ENCODE data around the gene NSUN6. TPM values are rescaled to one million over a fixed set of nuclear protein-coding genes. Genes with fewer than 3 reads are reported as not detected.
"Not testable (repeated sequence)": the region's sequence is repeated elsewhere in the genome, so short reads cannot be mapped to it uniquely, and the experiment has no call there.

The NSUN6 gene
- polyA plus RNA-seq, 4 donors, result 6.0 to 21.9 (median 8.5) TPM

GRCh38 chr10:18586637-18587036, 64.8 kb downstream of the NSUN6 start:
- FAIRE-seq; H3K4me1 ChIP-seq (ENCODE audit: control insufficient read depth in 3 of 3, insufficient read depth in 2 of 3, low read depth in 1 of 3, low read length in 2 of 3); H3K27me3 ChIP-seq (ENCODE audit: control insufficient read depth in 3 of 3, insufficient read depth in 3 of 3, low read length in 3 of 3); DNase-seq; H3K4me3 ChIP-seq (ENCODE audit: low read depth in 1 of 3, low read length in 3 of 3); H3K27ac ChIP-seq (ENCODE audit: low read depth in 1 of 3, low read length in 2 of 3); H3K9me3 ChIP-seq (ENCODE audit: control insufficient read depth in 2 of 2, insufficient read depth in 1 of 2, low read depth in 1 of 2, low read length in 1 of 2): not testable (repeated sequence)
- peaks cover 3 to 21% (median 11%) of the 10 kb centered on the region in 3 donors for H3K36me3 ChIP-seq (ENCODE audit: control insufficient read depth in 3 of 3, insufficient read depth in 2 of 3, low read depth in 1 of 3, low read length in 3 of 3)
- 96 to 98% (median 96%) methylated on average over 10 of the region's 10 CpGs for WGBS, 3 donors

- Histone ChIP-seq H3K36me3 (ENCODE audit: control insufficient read depth in 3 of 3, insufficient read depth in 2 of 3, low read depth in 1 of 3, low read length in 3 of 3) (peaks cover 4 to 36% (median 11%) of the 10 kb centered on the region in 3 donors), H3K4me3 (ENCODE audit: low read depth in 1 of 3, low read length in 3 of 3) (no peak overlapping the region), H3K27me3 (ENCODE audit: control insufficient read depth in 3 of 3, insufficient read depth in 3 of 3, low read length in 3 of 3) (no peaks in the 10 kb centered on the region), H3K27ac (ENCODE audit: low read depth in 1 of 3, low read length in 2 of 3) (no peak overlapping the region), H3K4me1 (ENCODE audit: control insufficient read depth in 3 of 3, insufficient read depth in 2 of 3, low read depth in 1 of 3, low read length in 2 of 3) (no peaks in the 10 kb centered on the region), H3K9me3 (ENCODE audit: control insufficient read depth in 2 of 2, insufficient read depth in 1 of 2, low read depth in 1 of 2, low read length in 1 of 2) (peaks cover 0 to 12% of the 10 kb centered on the region in 2 donors)
- FAIRE-seq (no peak), DNase-seq (no peak)
- WGBS, 3 donors, result 87 to 95% (median 89%) methylated on average over 5 of the region's 5 CpGs
Observed at GRCh38 chr10:18583575-18584270, 67.7 kb downstream of the NSUN6 start.

DNA sequence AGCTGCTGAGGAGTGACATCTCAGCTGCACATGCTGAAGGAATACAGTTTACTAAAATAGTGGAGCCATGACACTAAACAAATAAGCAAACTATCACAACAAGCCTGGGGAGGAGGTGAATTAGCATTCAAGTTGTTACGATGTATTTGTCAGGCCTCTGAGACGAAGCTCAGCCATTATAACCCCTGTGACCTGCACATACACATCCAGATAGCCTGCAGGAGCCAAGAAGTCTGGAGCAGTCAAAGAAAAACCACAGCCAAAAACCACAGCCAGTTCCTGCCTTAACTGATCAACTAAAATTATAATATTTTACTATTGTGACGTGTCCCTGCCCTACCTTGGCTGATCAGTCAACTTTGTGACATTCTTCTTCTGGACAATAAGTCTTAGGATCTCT, 68.6 kb downstream of the NSUN6 start:
- no peaks in the 10 kb centered on the region for H3K27me3 ChIP-seq (ENCODE audit: control insufficient read depth in 3 of 3, insufficient read depth in 3 of 3, low read length in 3 of 3)
- H3K36me3 ChIP-seq (ENCODE audit: control insufficient read depth in 3 of 3, insufficient read depth in 2 of 3, low read depth in 1 of 3, low read length in 3 of 3), result peaks cover 7 to 36% (median 10%) of the 10 kb centered on the region in 3 donors
- no peak overlapping the region for H3K27ac ChIP-seq (ENCODE audit: low read depth in 1 of 3, low read length in 2 of 3)
- no peaks in the 10 kb centered on the region for H3K4me1 ChIP-seq (ENCODE audit: control insufficient read depth in 3 of 3, insufficient read depth in 2 of 3, low read depth in 1 of 3, low read length in 2 of 3)
- H3K9me3 ChIP-seq (ENCODE audit: control insufficient read depth in 2 of 2, insufficient read depth in 1 of 2, low read depth in 1 of 2, low read length in 1 of 2), result peaks cover 0 to 19% of the 10 kb centered on the region in 2 donors
- DNase-seq (no peak), FAIRE-seq (no peak)
- H3K4me3 ChIP-seq (ENCODE audit: low read depth in 1 of 3, low read length in 3 of 3), result no peak overlapping the region
- WGBS, 3 donors, result 69 to 87% (median 70%) methylated on average over 3 of the region's 3 CpGs

GRCh38 chr10:18577823-18578685, 73.3 kb downstream of the NSUN6 start:
- Histone ChIP-seq H3K4me1 (ENCODE audit: control insufficient read depth in 3 of 3, insufficient read depth in 2 of 3, low read depth in 1 of 3, low read length in 2 of 3) (no peaks in the 10 kb centered on the region), H3K9me3 (ENCODE audit: control insufficient read depth in 2 of 2, insufficient read depth in 1 of 2, low read depth in 1 of 2, low read length in 1 of 2) (peaks cover 0 to 26% of the 10 kb centered on the region in 2 donors), H3K36me3 (ENCODE audit: control insufficient read depth in 3 of 3, insufficient read depth in 2 of 3, low read depth in 1 of 3, low read length in 3 of 3) (peaks cover 2 to 24% (median 7%) of the 10 kb centered on the region in 3 donors), H3K4me3 (ENCODE audit: low read depth in 1 of 3, low read length in 3 of 3) (no peak overlapping the region), H3K27me3 (ENCODE audit: control insufficient read depth in 3 of 3, insufficient read depth in 3 of 3, low read length in 3 of 3) (no peaks in the 10 kb centered on the region), H3K27ac (ENCODE audit: low read depth in 1 of 3, low read length in 2 of 3) (no peak overlapping the region)
- 89 to 93% (median 90%) methylated on average over 15 of the region's 15 CpGs for WGBS, 3 donors
- FAIRE-seq, result no peak
- DNase-seq, result no peak

DNA sequence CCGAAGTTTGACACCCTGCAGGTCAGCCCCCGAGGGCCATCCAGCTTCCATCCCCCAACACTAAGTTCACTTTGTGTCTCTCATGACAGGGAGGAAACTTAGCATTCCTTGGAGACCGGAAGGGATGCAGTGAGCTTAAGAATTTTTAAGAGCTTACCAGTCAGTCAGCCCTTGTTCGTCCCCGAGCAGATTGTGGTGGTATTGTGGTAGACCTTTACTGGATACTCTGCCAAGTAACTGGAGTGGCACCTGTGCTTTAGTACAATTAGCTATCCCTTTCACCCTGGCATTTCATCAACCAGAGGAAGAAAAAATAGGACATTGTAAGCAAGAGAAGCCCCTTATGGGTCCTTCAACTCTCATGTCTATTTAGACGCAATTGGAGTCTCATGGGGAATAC, 74.8 kb downstream of the NSUN6 start:
- no peak for DNase-seq
- FAIRE-seq, result no peak
- H3K36me3 ChIP-seq (ENCODE audit: control insufficient read depth in 3 of 3, insufficient read depth in 2 of 3, low read depth in 1 of 3, low read length in 3 of 3), result peaks cover 0 to 24% (median 8%) of the 10 kb centered on the region in 3 donors
- no peak overlapping the region for H3K27ac ChIP-seq (ENCODE audit: low read depth in 1 of 3, low read length in 2 of 3)
- H3K27me3 ChIP-seq (ENCODE audit: control insufficient read depth in 3 of 3, insufficient read depth in 3 of 3, low read length in 3 of 3), result no peaks in the 10 kb centered on the region
- H3K4me3 ChIP-seq (ENCODE audit: low read depth in 1 of 3, low read length in 3 of 3), result no peak overlapping the region
- 96 to 99% (median 98%) methylated on average over 6 of the region's 6 CpGs for WGBS, 3 donors
- no peaks in the 10 kb centered on the region for H3K4me1 ChIP-seq (ENCODE audit: control insufficient read depth in 3 of 3, insufficient read depth in 2 of 3, low read depth in 1 of 3, low read length in 2 of 3)
- H3K9me3 ChIP-seq (ENCODE audit: control insufficient read depth in 2 of 2, insufficient read depth in 1 of 2, low read depth in 1 of 2, low read length in 1 of 2), result peaks cover 0 to 29% of the 10 kb centered on the region in 2 donors

- H3K9me3 ChIP-seq (ENCODE audit: control insufficient read depth in 2 of 2, insufficient read depth in 1 of 2, low read depth in 1 of 2, low read length in 1 of 2), result peaks cover 0 to 18% of the 10 kb centered on the region in 2 donors
- no peak for FAIRE-seq
- no peaks in the 10 kb centered on the region for H3K4me1 ChIP-seq (ENCODE audit: control insufficient read depth in 3 of 3, insufficient read depth in 2 of 3, low read depth in 1 of 3, low read length in 2 of 3)
- DNase-seq, result no peak
- no peak overlapping the region for H3K4me3 ChIP-seq (ENCODE audit: low read depth in 1 of 3, low read length in 3 of 3)
- H3K36me3 ChIP-seq (ENCODE audit: control insufficient read depth in 3 of 3, insufficient read depth in 2 of 3, low read depth in 1 of 3, low read length in 3 of 3), result peaks cover 0 to 5% (median 2%) of the 10 kb centered on the region in 3 donors
- no peak overlapping the region for H3K27ac ChIP-seq (ENCODE audit: low read depth in 1 of 3, low read length in 2 of 3)
- H3K27me3 ChIP-seq (ENCODE audit: control insufficient read depth in 3 of 3, insufficient read depth in 3 of 3, low read length in 3 of 3), result no peaks in the 10 kb centered on the region
- 87 to 91% (median 90%) methylated on average over 8 of the region's 8 CpGs for WGBS, 3 donors
Observed at GRCh38 chr10:18572959-18573561, 78.3 kb downstream of the NSUN6 start.

- DNase-seq (no peak), FAIRE-seq (no peak)
- Histone ChIP-seq H3K4me3 (ENCODE audit: low read depth in 1 of 3, low read length in 3 of 3) (no peak overlapping the region), H3K27me3 (ENCODE audit: control insufficient read depth in 3 of 3, insufficient read depth in 3 of 3, low read length in 3 of 3) (no peaks in the 10 kb centered on the region), H3K27ac (ENCODE audit: low read depth in 1 of 3, low read length in 2 of 3) (no peak overlapping the region), H3K4me1 (ENCODE audit: control insufficient read depth in 3 of 3, insufficient read depth in 2 of 3, low read depth in 1 of 3, low read length in 2 of 3) (no peaks in the 10 kb centered on the region), H3K9me3 (ENCODE audit: control insufficient read depth in 2 of 2, insufficient read depth in 1 of 2, low read depth in 1 of 2, low read length in 1 of 2) (peaks cover 0 to 13% of the 10 kb centered on the region in 2 donors), H3K36me3 (ENCODE audit: control insufficient read depth in 3 of 3, insufficient read depth in 2 of 3, low read depth in 1 of 3, low read length in 3 of 3) (peaks cover 0 to 2% (median 0%) of the 10 kb centered on the region in 3 donors)
- WGBS, 3 donors, result 96% methylated on average over 1 of the region's 1 CpG
Observed at GRCh38 chr10:18571780-18572179, 79.6 kb downstream of the NSUN6 start.

- Histone ChIP-seq H3K27ac (ENCODE audit: low read depth in 1 of 3, low read length in 2 of 3) (no peak overlapping the region), H3K4me1 (ENCODE audit: control insufficient read depth in 3 of 3, insufficient read depth in 2 of 3, low read depth in 1 of 3, low read length in 2 of 3) (no peaks in the 10 kb centered on the region), H3K36me3 (ENCODE audit: control insufficient read depth in 3 of 3, insufficient read depth in 2 of 3, low read depth in 1 of 3, low read length in 3 of 3) (peaks cover 0 to 2% (median 0%) of the 10 kb centered on the region in 3 donors), H3K4me3 (ENCODE audit: low read depth in 1 of 3, low read length in 3 of 3) (no peak overlapping the region), H3K9me3 (ENCODE audit: control insufficient read depth in 2 of 2, insufficient read depth in 1 of 2, low read depth in 1 of 2, low read length in 1 of 2) (peaks cover 0 to 13% of the 10 kb centered on the region in 2 donors), H3K27me3 (ENCODE audit: control insufficient read depth in 3 of 3, insufficient read depth in 3 of 3, low read length in 3 of 3) (no peaks in the 10 kb centered on the region)
- FAIRE-seq (no peak), DNase-seq (no peak)
Observed at GRCh38 chr10:18571076-18571475, 80.3 kb downstream of the NSUN6 start.

All from small intestine (tissue), 7 donors.